GM21515 (cell line): ENCODE measurements around the gene MAT2A.
"Not testable (repeated sequence)": the region's sequence is repeated elsewhere in the genome, so short reads cannot be mapped to it uniquely, and the experiment has no call there.

Experiments
- ATAC-seq: cut with Tn5 transposase; IDR thresholded peaks from one replicate; pipeline ENCODE4 v1.9.1; 2021; ENCODE audit not compliant: unreplicated experiment

Gene MAT2A

GRCh38 chr2:85578243-85579180, 39.5 kb downstream of the MAT2A start:
- ATAC-seq = peak; percentile 40

DNA sequence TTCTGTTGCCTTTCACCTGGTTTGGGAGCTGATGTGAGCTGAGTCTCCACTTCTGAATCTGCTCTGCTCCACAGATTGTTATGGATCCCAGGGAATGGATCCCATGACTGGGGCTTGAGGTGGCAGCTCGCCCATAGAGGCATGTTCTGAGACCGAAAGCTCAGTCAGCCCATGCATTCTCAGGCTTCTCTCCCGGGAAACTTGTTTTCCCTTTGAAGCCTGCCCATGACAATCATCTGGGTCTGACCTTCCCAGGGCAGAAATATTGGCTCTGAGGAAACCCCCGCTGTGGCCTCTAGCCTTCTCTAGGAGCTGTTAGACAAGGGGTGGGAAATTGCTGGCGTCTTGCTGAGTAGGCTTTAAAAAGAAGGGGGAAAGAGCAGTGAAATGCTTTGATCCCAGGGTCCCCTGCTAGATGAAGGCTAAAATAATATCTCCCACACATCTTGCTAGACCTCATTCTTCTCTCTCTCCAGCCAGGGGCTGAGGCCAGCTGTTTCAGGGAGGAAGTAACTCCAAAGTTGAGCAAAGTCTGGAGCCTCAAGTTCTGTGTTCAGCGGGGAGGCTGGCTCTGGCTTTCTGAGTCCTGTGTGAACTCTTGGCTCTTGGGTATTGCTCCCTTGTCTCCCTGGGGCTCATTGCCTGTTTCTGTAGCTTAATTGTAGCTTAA, 40.4 kb downstream of the MAT2A start:
- ATAC-seq = no peak

DNA sequence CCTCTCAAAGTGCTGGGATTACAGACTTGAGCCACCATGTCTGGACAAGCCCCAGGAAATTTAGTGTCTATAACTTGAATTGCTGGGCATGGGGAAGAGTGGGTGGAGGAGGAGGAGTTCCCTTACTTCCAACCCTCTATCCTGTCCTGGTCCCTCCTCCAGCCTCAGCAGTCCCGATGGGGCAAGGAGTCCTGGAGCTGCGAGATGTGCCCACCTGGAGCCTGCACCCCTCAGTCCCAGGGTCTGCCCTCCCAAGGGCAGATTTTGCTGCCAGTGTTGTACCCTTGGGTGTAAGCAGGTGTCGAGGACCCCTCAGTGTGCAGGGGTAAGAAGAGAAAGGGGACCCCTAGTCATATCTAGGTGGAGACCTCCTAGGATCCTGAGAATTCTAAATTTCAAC, 41.2 kb downstream of the MAT2A start:
- no peak for ATAC-seq

GRCh38 chr2:85582492-85582891, 43.5 kb downstream of the MAT2A start:
- ATAC-seq = no peak

GRCh38 chr2:85583667-85584353, 44.8 kb downstream of the MAT2A start:
- peak; percentile 64 for ATAC-seq

- peak; percentile 26 for ATAC-seq
Measured at GRCh38 chr2:85584354-85584856, 45.4 kb downstream of the MAT2A start, which contains the start of gene VAMP5. TSS of gene VAMP5 (plus strand) at chr2:85584431. CDS start at chr2:85584491, 60 bp downstream.

- peak; percentile 40 for ATAC-seq
Measured at GRCh38 chr2:85584857-85585780, 46.2 kb downstream of the MAT2A start.

- no peak for ATAC-seq
Measured at GRCh38 chr2:85585781-85586105, 46.8 kb downstream of the MAT2A start.

DNA sequence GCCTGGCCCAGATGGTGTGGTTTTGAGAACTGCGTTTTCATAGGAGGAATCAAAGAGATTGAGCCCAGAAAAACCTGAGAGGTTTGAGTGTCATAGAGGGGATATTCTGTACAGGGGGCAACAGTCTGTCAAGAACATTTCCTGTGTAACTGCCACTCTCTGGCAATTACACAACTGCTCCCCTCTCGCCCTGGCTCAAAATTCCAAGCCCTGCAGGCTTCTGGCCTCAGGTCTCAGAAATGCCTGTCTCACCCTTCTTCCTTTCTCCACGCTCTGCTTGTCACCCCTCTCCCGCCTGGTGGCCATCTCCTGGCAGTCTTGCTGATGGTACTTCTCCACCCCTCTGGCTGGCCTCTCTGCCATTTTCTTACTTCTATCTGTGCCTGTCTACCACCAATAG, 49.3 kb downstream of the MAT2A start:
- ATAC-seq = no peak

DNA sequence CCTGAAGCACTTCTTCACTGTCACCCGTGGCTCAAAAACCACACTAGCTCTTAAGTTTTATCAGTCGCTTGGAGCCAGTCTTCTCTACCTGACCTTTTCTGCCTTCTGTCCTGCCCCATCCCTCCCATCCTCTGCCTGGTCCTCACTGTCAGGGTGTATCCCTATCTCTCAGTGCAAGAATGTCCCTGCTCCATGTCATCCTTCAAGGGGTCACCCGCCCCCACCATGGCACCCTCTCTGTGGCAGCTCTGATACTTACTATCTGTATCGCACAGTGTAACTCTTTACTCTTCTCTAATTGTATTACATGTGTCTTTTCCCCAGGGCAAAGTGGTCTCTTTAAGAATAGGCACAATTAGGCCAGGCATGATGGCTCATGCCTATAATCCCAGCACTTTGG, 49.7 kb downstream of the MAT2A start:
- no peak for ATAC-seq

DNA sequence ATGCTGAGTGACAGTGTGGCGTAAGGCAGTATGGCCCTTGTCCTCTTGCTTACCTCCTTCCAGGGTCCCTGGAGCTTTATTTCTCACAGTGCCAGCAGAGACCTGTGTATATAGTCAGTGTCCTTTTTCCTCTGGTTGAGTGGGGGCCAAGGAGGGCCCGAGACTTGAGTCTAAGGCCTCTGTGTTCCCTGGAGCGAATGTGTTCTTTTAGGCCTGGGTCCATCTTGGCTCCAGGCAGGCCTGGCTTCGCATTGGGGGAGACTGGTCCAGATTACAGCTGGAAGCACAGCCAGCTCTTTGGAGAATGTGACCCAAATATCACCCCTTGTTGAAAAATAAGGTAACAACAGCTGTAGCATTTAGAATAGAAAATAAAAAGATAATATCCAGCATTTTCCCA, 50.2 kb downstream of the MAT2A start:
- no peak for ATAC-seq

GRCh38 chr2:85589982-85590791, 51.2 kb downstream of the MAT2A start:
- ATAC-seq = no peak

DNA sequence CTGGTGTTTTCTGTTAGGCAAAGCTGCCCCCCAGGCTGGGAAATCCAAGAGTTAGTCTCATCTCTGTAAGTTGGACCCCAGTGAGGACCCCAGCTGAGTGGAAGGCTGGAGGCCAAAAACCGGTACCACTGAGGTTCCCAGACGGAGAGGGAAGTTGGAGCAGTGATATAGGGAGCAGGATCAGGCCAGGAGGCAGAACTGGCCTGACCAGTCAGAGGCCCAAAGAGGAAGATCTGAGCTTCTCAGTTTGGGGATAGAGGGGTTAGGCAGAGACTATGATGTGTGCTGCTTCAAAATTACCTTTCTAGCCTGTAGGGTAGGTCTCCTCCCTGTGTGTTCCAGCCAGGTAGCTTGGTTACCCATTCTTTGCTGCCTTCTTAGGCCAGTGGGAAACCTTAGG, 52.0 kb downstream of the MAT2A start:
- ATAC-seq = no peak

- no peak for ATAC-seq
Measured at GRCh38 chr2:85591563-85591962, 52.6 kb downstream of the MAT2A start.

GRCh38 chr2:85592299-85592698, 53.3 kb downstream of the MAT2A start:
- not testable (repeated sequence) for ATAC-seq

- ATAC-seq = no peak
Measured at GRCh38 chr2:85593023-85593422, 54.1 kb downstream of the MAT2A start.
